ENCODE results near the gene TRPV3. TPM values are rescaled to one million over a fixed set of nuclear protein-coding genes. Genes with fewer than 3 reads are reported as not detected.
A peak's percentile ranks its signal among the peaks of the same experiment; 100 is the strongest.

Gene TRPV3
- total and polyA plus RNA-seq, 10 donors: 0.13 to 2.0 (median 0.99) TPM

DNA sequence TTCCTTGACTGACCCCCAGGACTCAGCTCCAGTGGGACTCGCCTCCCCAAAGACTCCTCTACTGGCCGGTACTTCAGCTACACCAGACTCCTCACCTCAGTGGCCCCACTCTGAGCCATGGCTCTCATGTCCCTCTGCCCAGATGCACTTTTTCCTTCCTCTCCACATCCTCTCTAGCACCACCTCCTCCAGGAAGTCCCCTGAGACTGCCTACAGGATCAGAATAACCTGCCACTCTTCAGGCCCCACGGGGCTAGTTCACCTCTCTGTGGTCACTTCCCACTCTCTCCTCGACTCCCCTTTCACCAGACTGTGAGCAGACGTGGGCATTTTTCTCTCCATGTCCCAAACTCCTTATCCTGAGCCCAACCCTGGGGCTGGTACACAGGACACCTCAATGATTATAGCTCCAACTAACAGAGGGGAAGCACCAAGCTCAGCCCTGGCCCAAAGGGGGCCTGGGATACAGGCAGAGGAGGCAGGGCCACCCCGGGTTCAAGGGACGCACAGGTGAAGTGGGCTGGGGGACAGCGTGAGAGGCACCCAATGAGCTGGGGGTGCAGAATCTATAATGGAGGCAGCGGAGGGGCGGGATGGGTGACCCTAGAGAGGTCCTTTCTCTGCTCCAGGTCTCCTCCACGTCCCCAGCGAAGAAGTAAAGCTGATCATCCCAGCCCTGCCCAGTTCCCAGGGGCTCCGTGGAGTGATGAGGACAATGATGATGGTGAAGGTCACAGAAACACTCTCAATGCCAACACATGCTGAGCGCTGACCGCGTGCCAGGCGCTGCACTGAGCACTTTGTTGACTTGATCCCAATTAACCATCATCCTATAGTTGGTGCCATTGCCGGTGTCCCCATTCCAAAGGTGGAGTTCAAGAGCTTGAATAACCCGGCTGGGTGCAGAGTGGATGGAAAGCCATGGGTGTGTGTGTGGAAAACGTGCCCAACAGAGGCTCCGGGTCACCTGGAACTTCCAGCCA, 3.9 kb downstream of the TRPV3 start:
- intact Hi-C loops (cut with DNase I; ENCODE audit: low total_unique reads): no loop called here
- TF ChIP-seq POLR2AphosphoS5 (IDR thresholded peaks at IDR 0.05) (no peak), POLR2A (IDR thresholded peaks at IDR 0.05) (no peak)
- TF ChIP-seq, protein P1, sequence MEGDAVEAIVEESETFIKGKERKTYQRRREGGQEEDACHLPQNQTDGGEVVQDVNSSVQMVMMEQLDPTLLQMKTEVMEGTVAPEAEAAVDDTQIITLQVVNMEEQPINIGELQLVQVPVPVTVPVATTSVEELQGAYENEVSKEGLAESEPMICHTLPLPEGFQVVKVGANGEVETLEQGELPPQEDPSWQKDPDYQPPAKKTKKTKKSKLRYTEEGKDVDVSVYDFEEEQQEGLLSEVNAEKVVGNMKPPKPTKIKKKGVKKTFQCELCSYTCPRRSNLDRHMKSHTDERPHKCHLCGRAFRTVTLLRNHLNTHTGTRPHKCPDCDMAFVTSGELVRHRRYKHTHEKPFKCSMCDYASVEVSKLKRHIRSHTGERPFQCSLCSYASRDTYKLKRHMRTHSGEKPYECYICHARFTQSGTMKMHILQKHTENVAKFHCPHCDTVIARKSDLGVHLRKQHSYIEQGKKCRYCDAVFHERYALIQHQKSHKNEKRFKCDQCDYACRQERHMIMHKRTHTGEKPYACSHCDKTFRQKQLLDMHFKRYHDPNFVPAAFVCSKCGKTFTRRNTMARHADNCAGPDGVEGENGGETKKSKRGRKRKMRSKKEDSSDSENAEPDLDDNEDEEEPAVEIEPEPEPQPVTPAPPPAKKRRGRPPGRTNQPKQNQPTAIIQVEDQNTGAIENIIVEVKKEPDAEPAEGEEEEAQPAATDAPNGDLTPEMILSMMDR (IDR thresholded peaks at IDR 0.05 in 8 of 11, conservative IDR thresholded peaks at IDR 0.05 in 3 of 11): no peak
- Histone ChIP-seq H3K9me3 (no peaks in the 10 kb centered on the region), H3K4me1 (peaks cover 0 to 21% (median 12%) of the 10 kb centered on the region in 6 donors), H3K27me3 (replicated peaks in 1 of 7) (peaks cover 0 to 49% (median 0%) of the 10 kb centered on the region in 7 donors), H3K27ac (no peak overlapping the region), H3K4me3 (no peak overlapping the region), H3K36me3 (no peaks in the 10 kb centered on the region)
- peak; percentile 55 for DNase-seq
- WGBS, 5 donors: 77 to 87% (median 83%) methylated on average over 17 to 21 of the region's 21 CpGs

DNA sequence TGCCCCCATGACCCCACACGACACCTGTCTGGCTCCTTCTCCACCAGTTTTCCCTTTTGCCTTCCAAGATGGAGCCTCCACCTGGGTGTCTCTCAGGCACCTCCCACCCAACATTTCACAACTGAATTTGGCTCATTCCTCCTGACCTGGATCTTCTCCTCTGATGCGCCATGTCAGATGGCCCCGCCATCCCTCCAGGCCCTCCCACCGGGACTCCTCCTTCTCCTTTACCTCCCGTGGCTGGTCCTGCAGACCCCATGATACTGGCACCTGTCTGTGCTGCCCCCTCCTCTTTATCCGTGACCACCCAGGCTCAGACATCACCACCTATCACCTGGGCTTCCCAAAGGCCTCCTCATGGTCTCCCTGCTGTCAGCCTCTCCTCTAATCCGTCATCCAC, 4.7 kb downstream of the TRPV3 start:
- Histone ChIP-seq H3K27me3 (replicated peaks in 1 of 7) (peaks cover 0 to 45% (median 0%) of the 10 kb centered on the region in 7 donors), H3K4me1 (peaks cover 0 to 13% (median 5%) of the 10 kb centered on the region in 6 donors), H3K4me3 (no peak overlapping the region), H3K9me3 (no peaks in the 10 kb centered on the region), H3K27ac (no peak overlapping the region), H3K36me3 (no peaks in the 10 kb centered on the region)
- intact Hi-C loops (cut with DNase I; ENCODE audit: low total_unique reads): no loop called here
- DNase-seq: no peak
- TF ChIP-seq, protein P1 (IDR thresholded peaks at IDR 0.05 in 8 of 11, conservative IDR thresholded peaks at IDR 0.05 in 3 of 11): no peak
- no peak for TF ChIP-seq POLR2AphosphoS5 (IDR thresholded peaks at IDR 0.05)
- TF ChIP-seq POLR2A (IDR thresholded peaks at IDR 0.05): no peak
- 82 to 87% (median 86%) methylated on average over 7 of the region's 7 CpGs for WGBS, 5 donors

DNA sequence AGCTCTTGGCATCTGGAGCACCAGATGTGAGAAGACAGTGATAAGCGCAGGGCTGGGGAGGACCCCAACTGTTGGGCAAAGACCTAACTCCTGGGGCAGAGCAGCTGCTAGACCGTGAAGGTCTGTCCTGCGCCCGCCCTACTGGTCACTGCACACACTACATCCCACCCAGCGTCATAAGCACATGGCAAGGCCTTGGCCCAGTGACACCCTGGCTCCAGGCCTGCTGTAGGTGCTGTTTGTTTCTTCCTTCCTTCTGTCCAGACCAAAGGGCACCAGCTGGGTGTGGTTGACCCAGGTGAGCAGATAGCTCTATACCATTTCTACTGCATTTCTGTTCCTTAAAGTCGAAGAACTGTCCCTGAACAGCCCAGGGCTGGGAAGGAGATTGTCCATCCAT, 6.4 kb downstream of the TRPV3 start:
- TF ChIP-seq POLR2AphosphoS5 (IDR thresholded peaks at IDR 0.05): no peak
- no peak for TF ChIP-seq POLR2A (IDR thresholded peaks at IDR 0.05)
- TF ChIP-seq, protein P1 (IDR thresholded peaks at IDR 0.05 in 8 of 11, conservative IDR thresholded peaks at IDR 0.05 in 3 of 11): no peak
- 70 to 88% (median 84%) methylated on average over 6 of the region's 6 CpGs for WGBS, 5 donors
- intact Hi-C loops (cut with DNase I; ENCODE audit: low total_unique reads): no loop called here
- Histone ChIP-seq H3K27ac (no peak overlapping the region), H3K4me3 (no peak overlapping the region), H3K36me3 (no peaks in the 10 kb centered on the region), H3K9me3 (no peaks in the 10 kb centered on the region), H3K27me3 (replicated peaks in 1 of 7) (peaks cover 0 to 30% (median 0%) of the 10 kb centered on the region in 7 donors), H3K4me1 (no peaks in the 10 kb centered on the region)
- no peak for DNase-seq

DNA sequence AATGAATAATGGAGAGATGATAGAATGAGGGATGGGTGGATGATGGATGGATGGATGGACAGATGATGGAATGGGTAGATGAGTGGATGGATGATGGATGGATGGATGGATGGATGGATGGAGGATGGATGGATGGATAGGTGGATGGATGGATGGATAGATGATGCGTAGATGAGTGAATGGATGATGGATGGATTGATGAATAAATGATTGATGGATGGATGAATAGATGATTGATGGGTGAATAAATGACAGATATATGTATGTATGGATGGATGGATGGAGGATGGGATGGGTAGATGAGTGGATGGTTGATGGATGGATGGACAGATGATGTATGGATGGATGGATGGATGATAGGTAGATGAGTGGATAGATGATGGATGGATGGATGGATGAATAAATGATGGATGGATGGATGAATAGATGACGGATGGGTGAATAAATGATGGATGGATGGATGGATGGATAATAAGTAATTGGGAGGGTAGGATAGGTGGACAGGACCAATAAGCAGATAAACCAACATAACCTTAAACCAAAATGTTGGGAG, 7.9 kb downstream of the TRPV3 start:
- no peak overlapping the region for H3K27ac ChIP-seq
- H3K9me3 ChIP-seq: no peaks in the 10 kb centered on the region
- WGBS, 5 donors: 92 to 100% (median 96%) methylated on average over 2 of the region's 2 CpGs
- intact Hi-C loops (cut with DNase I; ENCODE audit: low total_unique reads): no loop called here
- no peaks in the 10 kb centered on the region for H3K4me1 ChIP-seq
- no peak for DNase-seq
- no peak for TF ChIP-seq POLR2A (IDR thresholded peaks at IDR 0.05)
- TF ChIP-seq, protein P1 (IDR thresholded peaks at IDR 0.05 in 8 of 11, conservative IDR thresholded peaks at IDR 0.05 in 3 of 11): no peak
- no peak for TF ChIP-seq POLR2AphosphoS5 (IDR thresholded peaks at IDR 0.05)
- H3K4me3 ChIP-seq: no peak overlapping the region
- no peaks in the 10 kb centered on the region for H3K36me3 ChIP-seq
- H3K27me3 ChIP-seq (replicated peaks in 1 of 7): peaks cover 0 to 15% (median 0%) of the 10 kb centered on the region in 7 donors
